SK-N-SH (cell line): ENCODE results near the gene SLC17A2. TPM values are rescaled to one million over a fixed set of nuclear protein-coding genes. Genes with fewer than 3 reads are reported as not detected.

Source experiments
- CTCF ChIA-PET: fragments of 300-600, 350-600 bp; formaldehyde crosslinking; extraction: SDS; loops from one replicate; lab custom pipeline; 2021; lab: Yijun Ruan, JAX
- POLR2A ChIA-PET: fragments of 350-600 bp; sonication (Branson Sonifier 250); formaldehyde crosslinking; extraction: SDS; loops from one replicate; lab custom pipeline; 2020; ENCODE audit warnings: antibody characterized with exemption, inconsistent platforms; lab: Yijun Ruan, JAX
- DNase-seq: peaks from one replicate; pipeline ENCODE4 v3.0.0; 2012
- H2AFZ ChIP-seq: fragments of 200-600 bp; sonication (generic); 2 replicates; pipeline ENCODE4 v1.8.1; 2016; ENCODE audit warnings: antibody characterized with exemption, mild to moderate bottlenecking, low read depth
- H3F3A ChIP-seq: fragments of 200-600 bp; sonication (generic); replicated peaks from 2 replicates; pipeline ENCODE3; 2016; ENCODE audit warnings: antibody characterized with exemption, mild to moderate bottlenecking; ENCODE audit not compliant: insufficient read depth
- H3K27ac ChIP-seq, 2 experiments: fragments of 200-500 bp in 1 of 2; fragments of 200-600 bp in 1 of 2; sonication (Bioruptor generic) in 1 of 2; sonication (generic), shearing (Covaris generic) in 1 of 2; 2 replicates each; pipeline versions ENCODE4 v1.5.1 to v1.6.1; 2014 to 2016; ENCODE audit warnings: low read depth in 2 of 2, inconsistent platforms in 1 of 2, low read length in 1 of 2, mild to moderate bottlenecking in 1 of 2, mixed read lengths in 1 of 2
- H3K27me3 ChIP-seq: fragments of 200-600 bp; sonication (generic), shearing (Covaris generic); 2 replicates; pipeline ENCODE4 v1.6.1; 2016; ENCODE audit warnings: mixed run types; ENCODE audit not compliant: insufficient read depth
- H3K36me3 ChIP-seq, 2 experiments: fragments of 200-500 bp in 1 of 2; fragments of 200-600 bp in 1 of 2; sonication (Bioruptor generic) in 1 of 2; sonication (generic) in 1 of 2; replicated peaks in 1 of 2; 2 replicates each; pipeline versions ENCODE3 to v1.5.1; 2014 to 2016; ENCODE audit warnings: low read length in 1 of 2, mild to moderate bottlenecking in 1 of 2; ENCODE audit not compliant: insufficient read depth in 2 of 2, control insufficient read depth in 1 of 2
- H3K4me1 ChIP-seq, 2 experiments: fragments of 200-500 bp in 1 of 2; fragments of 200-600 bp in 1 of 2; sonication (Bioruptor generic) in 1 of 2; sonication (generic), shearing (Covaris generic) in 1 of 2; 2 replicates each; pipeline versions ENCODE4 v1.5.1 to v1.6.1; 2014 to 2016; ENCODE audit warnings: low read depth in 1 of 2, low read length in 1 of 2, mixed run types in 1 of 2; ENCODE audit not compliant: insufficient read depth in 2 of 2, control insufficient read depth in 1 of 2
- H3K4me2 ChIP-seq: fragments of 200-600 bp; sonication (generic), shearing (Covaris generic); 2 replicates; pipeline ENCODE4 v1.6.1; 2017; ENCODE audit warnings: mixed run types
- H3K4me3 ChIP-seq, 2 experiments: fragments of 200-500 bp in 1 of 2; fragments of 200-600 bp in 1 of 2; sonication (Bioruptor generic) in 1 of 2; sonication (generic), shearing (Covaris generic) in 1 of 2; 2 replicates each; pipeline versions ENCODE4 v1.5.1 to v1.8.1; 2014 to 2016; ENCODE audit warnings: low read depth in 2 of 2, inconsistent platforms in 1 of 2, low read length in 1 of 2, mild to moderate bottlenecking in 1 of 2, mixed read lengths in 1 of 2, moderate library complexity in 1 of 2
- H3K79me2 ChIP-seq: fragments of 200-600 bp; sonication (generic); 2 replicates; pipeline ENCODE4 v1.8.1; 2017; ENCODE audit warnings: mild to moderate bottlenecking; ENCODE audit not compliant: insufficient read depth
- H3K9ac ChIP-seq: fragments of 200-600 bp; sonication (generic); 2 replicates; pipeline ENCODE4 v1.6.1; 2017; ENCODE audit warnings: mixed run types
- H3K9me2 ChIP-seq: fragments of 200-600 bp; sonication (generic); 2 replicates; pipeline ENCODE4 v1.6.1; 2017; ENCODE audit warnings: mixed run types
- H3K9me3 ChIP-seq: fragments of 200-600 bp; sonication (generic); 2 replicates; pipeline ENCODE4 v1.6.1; 2017; ENCODE audit warnings: mixed run types, mild to moderate bottlenecking, moderate library complexity
- H4K20me1 ChIP-seq: fragments of 200-600 bp; sonication (generic); 2 replicates; pipeline ENCODE4 v1.6.1; 2017; ENCODE audit warnings: mild to moderate bottlenecking, mixed run types; ENCODE audit not compliant: insufficient read depth
- ELF1 ChIP-seq: IDR thresholded peaks from 2 replicates; pipeline ENCODE4 v1.4.0; 2012
- EP300 ChIP-seq, 2 experiments: IDR thresholded peaks; 2 replicates each; pipeline versions ENCODE4 v1.4.0 to v1.6.1; 2012; ENCODE audit warnings: borderline replicate concordance in 1 of 2, low read depth in 1 of 2, low read length in 1 of 2
- FOXM1 ChIP-seq: IDR thresholded peaks from 2 replicates; pipeline ENCODE4 v1.4.0; 2012; ENCODE audit warnings: low read depth, mild to moderate bottlenecking
- GABPA ChIP-seq: IDR thresholded peaks from 2 replicates; pipeline ENCODE4 v1.4.0; 2012; ENCODE audit warnings: low read depth, mild to moderate bottlenecking
- GATA2 ChIP-seq: sonication (generic); formaldehyde crosslinking; IDR thresholded peaks from 2 replicates; pipeline ENCODE4 v1.5.0; 2020; ENCODE audit warnings: mild to moderate bottlenecking, missing genetic modification reagents
- IRF3 ChIP-seq: fragments of 150-350 bp; IDR thresholded peaks from 2 replicates; pipeline ENCODE4 v1.6.1; 2016; ENCODE audit warnings: mild to moderate bottlenecking, low read depth, low read length
- JUND ChIP-seq: IDR thresholded peaks from 2 replicates; pipeline ENCODE4 v1.4.0; 2012
- MAX ChIP-seq: IDR thresholded peaks from 2 replicates; pipeline ENCODE4 v1.4.0; 2012; ENCODE audit warnings: low read depth
- MEF2A ChIP-seq: IDR thresholded peaks from 2 replicates; pipeline ENCODE4 v1.4.0; 2012; ENCODE audit warnings: low read depth, borderline replicate concordance
- MXI1 ChIP-seq: IDR thresholded peaks from 2 replicates; pipeline ENCODE4 v1.6.1; 2012; ENCODE audit warnings: mild to moderate bottlenecking, low read depth, low read length, improper control_type of control experiment
- NFIC ChIP-seq: IDR thresholded peaks from 2 replicates; pipeline ENCODE4 v1.4.0; 2012; ENCODE audit warnings: borderline replicate concordance
- NRF1 ChIP-seq: IDR thresholded peaks from 2 replicates; pipeline ENCODE4 v1.6.1; 2012; ENCODE audit warnings: low read depth, mild to moderate bottlenecking, low read length
- PBX3 ChIP-seq: IDR thresholded peaks from 2 replicates; pipeline ENCODE4; 2012
- POLR2AphosphoS5 ChIP-seq: IDR thresholded peaks from 2 replicates; pipeline ENCODE4 v1.6.1; 2012; ENCODE audit warnings: low read depth, low read length
- RCOR1 ChIP-seq: fragments of 150-350 bp; IDR thresholded peaks from 2 replicates; pipeline ENCODE4 v1.6.1; 2017; ENCODE audit warnings: antibody characterized with exemption, low read length
- REST ChIP-seq: IDR thresholded peaks from 2 replicates; pipeline ENCODE4 v1.6.1; 2012; ENCODE audit warnings: mild to moderate bottlenecking, low read depth, low read length, moderate library complexity
- SMC3 ChIP-seq: IDR thresholded peaks from 2 replicates; pipeline ENCODE4 v1.6.1; 2012; ENCODE audit warnings: low read depth, low read length, improper control_type of control experiment
- TAF1 ChIP-seq: IDR thresholded peaks from 2 replicates; pipeline ENCODE4 v1.6.1; 2012; ENCODE audit warnings: low read depth, mild to moderate bottlenecking, low read length, moderate library complexity, borderline replicate concordance
- TEAD4 ChIP-seq: IDR thresholded peaks from 2 replicates; pipeline ENCODE4 v1.4.0; 2012; ENCODE audit warnings: mild to moderate bottlenecking, borderline replicate concordance; ENCODE audit not compliant: insufficient read depth
- WGBS: methylation state at CpG from one replicate; pipeline ENCODE4 v1.1.6; 2017; ENCODE audit warnings: low lambda C conversion rate; 5-methylcytosine and 5-hydroxymethylcytosine counted together
- polyA plus RNA-seq, 3 experiments: library from polyadenylated mRNA; depleted of rRNA; stranded (reverse); fragments of >200 nt; gene quantifications; 2 replicates each; pipeline ENCODE4 v1.2.3, GENCODE V29; 2012

Gene SLC17A2
- polyA plus RNA-seq, 1 of the 3 experiments (the other 2 are of a cell fraction) = not detected

- Histone ChIP-seq H3K4me3 (no peak overlapping the region), H2AFZ (no peak overlapping the region), H3K27ac (no peak overlapping the region), H3K9me3 (no peaks in the 10 kb centered on the region), H3K9ac (no peak overlapping the region), H3K79me2 (no peaks in the 10 kb centered on the region), H4K20me1 (no peaks in the 10 kb centered on the region), H3K9me2 (no peaks in the 10 kb centered on the region), H3K4me2 (no peak overlapping the region), H3K36me3 (no peaks in the 10 kb centered on the region), H3F3A (no peaks in the 10 kb centered on the region), H3K4me1 (no peaks in the 10 kb centered on the region), H3K27me3 (no peaks in the 10 kb centered on the region)
- POLR2A ChIA-PET = no interaction called here
- TF ChIP-seq FOXM1 (no peak), SMC3 (no peak), REST (no peak), EP300 (IDR thresholded peaks at IDR 0.05; ENCODE audit: borderline replicate concordance in 1 of 2, low read depth in 1 of 2, low read length in 1 of 2) (no peak), IRF3 (no peak), JUND (no peak), GABPA (no peak), RCOR1 (no peak), GATA2 (CRISPR knock-in tag) (no peak), MXI1 (no peak)
- WGBS = 87% methylated on average over 1 of the region's 1 CpG
- no peak for DNase-seq
- CTCF ChIA-PET = no interaction called here
These were observed 47.0 kb downstream of the SLC17A2 start for GRCh38 chr6:25883536-25883935.

- POLR2A ChIA-PET = no interaction called here
- Histone ChIP-seq H3K9me2 (no peaks in the 10 kb centered on the region), H3K27ac (no peak overlapping the region), H3K4me2 (no peak overlapping the region), H3F3A (no peaks in the 10 kb centered on the region), H3K9ac (no peak overlapping the region), H4K20me1 (no peaks in the 10 kb centered on the region), H3K4me3 (no peak overlapping the region), H3K36me3 (no peaks in the 10 kb centered on the region), H2AFZ (no peak overlapping the region), H3K79me2 (no peaks in the 10 kb centered on the region), H3K27me3 (no peaks in the 10 kb centered on the region), H3K9me3 (no peaks in the 10 kb centered on the region), H3K4me1 (no peaks in the 10 kb centered on the region)
- CTCF ChIA-PET = interaction anchor here (1.5 kb wide), 2 partner anchors 8 to 110 kb away, joined by 4 read pairs; no protein-coding TSS in a partner anchor
- no peak for DNase-seq
- 94% methylated on average over 12 of the region's 28 CpGs for WGBS
- TF ChIP-seq POLR2AphosphoS5 (no peak), MEF2A (no peak), FOXM1 (no peak), NFIC (no peak), REST (no peak), MAX (no peak), PBX3 (no peak), TEAD4 (no peak), TAF1 (no peak), NRF1 (no peak), GABPA (no peak), ELF1 (no peak)
These were observed 48.4 kb downstream of the SLC17A2 start for GRCh38 chr6:25882051-25882496.
